HL-60 (cell line): ENCODE measurements around the gene CTDP1.

Experiments
- DNase-seq, 2 experiments: peaks; one replicate each; pipeline ENCODE4 v3.0.0-alpha.2; 2010 to 2020; ENCODE audit warnings: low read depth in 1 of 2, low spot score in 1 of 2
- H3K27ac ChIP-seq: fragments of 250-450 bp; sonication (Bioruptor Pico); replicated peaks from 2 replicates; pipeline ENCODE4 v1.5.1; 2020; ENCODE audit warnings: mild to moderate bottlenecking, moderate library complexity
- H3K27me3 ChIP-seq: fragments of 250-450 bp; sonication (Bioruptor Pico); 2 replicates; pipeline ENCODE4 v1.5.1; 2021; ENCODE audit warnings: mild to moderate bottlenecking, moderate library complexity; ENCODE audit not compliant: insufficient read depth, poor library complexity, severe bottlenecking
- H3K4me3 ChIP-seq: replicated peaks from 2 replicates; pipeline ENCODE4 v1.5.1; 2011; ENCODE audit warnings: mild to moderate bottlenecking, control low read depth, low read length; ENCODE audit not compliant: insufficient read depth
- GABPA ChIP-seq: IDR thresholded peaks from 2 replicates; pipeline ENCODE4 v1.6.1; 2012; ENCODE audit warnings: low read depth
- POLR2AphosphoS5 ChIP-seq: IDR thresholded peaks from 2 replicates; pipeline ENCODE4 v1.6.1; 2012; ENCODE audit warnings: low read depth
- SPI1 ChIP-seq: IDR thresholded peaks from 2 replicates; pipeline ENCODE4 v1.6.1; 2012; ENCODE audit warnings: low read depth, mild to moderate bottlenecking, borderline replicate concordance
- TF ChIP-seq, protein P1 (sequence below): IDR thresholded peaks from 2 replicates; pipeline ENCODE4 v1.6.1; 2012; ENCODE audit warnings: low read depth; ENCODE audit not compliant: insufficient replicate concordance
- TF ChIP-seq, protein P2 (sequence below): IDR thresholded peaks from one replicate; pipeline ENCODE4 v1.5.1; 2011; ENCODE audit warnings: low read length, control low read depth, inconsistent platforms; ENCODE audit not compliant: insufficient read depth

The CTDP1 gene

DNA sequence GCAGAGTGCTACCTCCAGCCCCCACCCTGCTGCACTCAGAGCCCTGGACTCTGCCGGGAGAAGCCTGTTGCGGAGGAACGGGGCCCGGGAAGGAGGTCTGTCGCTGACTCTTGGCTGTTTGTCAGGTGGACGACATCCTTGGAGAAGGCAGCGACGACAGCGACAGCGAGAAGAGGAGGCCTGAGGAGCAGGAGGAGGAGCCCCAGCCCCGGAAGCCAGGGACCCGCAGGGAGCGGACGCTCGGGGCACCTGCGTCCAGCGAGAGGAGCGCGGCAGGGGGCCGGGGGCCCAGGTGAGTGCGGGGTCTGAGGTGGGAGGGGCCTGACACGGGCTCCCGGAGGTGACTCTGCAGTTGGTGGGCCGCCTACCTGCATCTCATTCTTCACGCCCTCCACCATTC lies 56.6 kb downstream of the CTDP1 start:
- Histone ChIP-seq H3K27me3 (no peaks in the 10 kb centered on the region), H3K4me3 (no peak overlapping the region), H3K27ac (no peak overlapping the region)
- TF ChIP-seq GABPA, result no peak
- no peak for TF ChIP-seq SPI1
- TF ChIP-seq, protein P1, sequence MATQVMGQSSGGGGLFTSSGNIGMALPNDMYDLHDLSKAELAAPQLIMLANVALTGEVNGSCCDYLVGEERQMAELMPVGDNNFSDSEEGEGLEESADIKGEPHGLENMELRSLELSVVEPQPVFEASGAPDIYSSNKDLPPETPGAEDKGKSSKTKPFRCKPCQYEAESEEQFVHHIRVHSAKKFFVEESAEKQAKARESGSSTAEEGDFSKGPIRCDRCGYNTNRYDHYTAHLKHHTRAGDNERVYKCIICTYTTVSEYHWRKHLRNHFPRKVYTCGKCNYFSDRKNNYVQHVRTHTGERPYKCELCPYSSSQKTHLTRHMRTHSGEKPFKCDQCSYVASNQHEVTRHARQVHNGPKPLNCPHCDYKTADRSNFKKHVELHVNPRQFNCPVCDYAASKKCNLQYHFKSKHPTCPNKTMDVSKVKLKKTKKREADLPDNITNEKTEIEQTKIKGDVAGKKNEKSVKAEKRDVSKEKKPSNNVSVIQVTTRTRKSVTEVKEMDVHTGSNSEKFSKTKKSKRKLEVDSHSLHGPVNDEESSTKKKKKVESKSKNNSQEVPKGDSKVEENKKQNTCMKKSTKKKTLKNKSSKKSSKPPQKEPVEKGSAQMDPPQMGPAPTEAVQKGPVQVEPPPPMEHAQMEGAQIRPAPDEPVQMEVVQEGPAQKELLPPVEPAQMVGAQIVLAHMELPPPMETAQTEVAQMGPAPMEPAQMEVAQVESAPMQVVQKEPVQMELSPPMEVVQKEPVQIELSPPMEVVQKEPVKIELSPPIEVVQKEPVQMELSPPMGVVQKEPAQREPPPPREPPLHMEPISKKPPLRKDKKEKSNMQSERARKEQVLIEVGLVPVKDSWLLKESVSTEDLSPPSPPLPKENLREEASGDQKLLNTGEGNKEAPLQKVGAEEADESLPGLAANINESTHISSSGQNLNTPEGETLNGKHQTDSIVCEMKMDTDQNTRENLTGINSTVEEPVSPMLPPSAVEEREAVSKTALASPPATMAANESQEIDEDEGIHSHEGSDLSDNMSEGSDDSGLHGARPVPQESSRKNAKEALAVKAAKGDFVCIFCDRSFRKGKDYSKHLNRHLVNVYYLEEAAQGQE, result no peak
- TF ChIP-seq, protein P2, sequence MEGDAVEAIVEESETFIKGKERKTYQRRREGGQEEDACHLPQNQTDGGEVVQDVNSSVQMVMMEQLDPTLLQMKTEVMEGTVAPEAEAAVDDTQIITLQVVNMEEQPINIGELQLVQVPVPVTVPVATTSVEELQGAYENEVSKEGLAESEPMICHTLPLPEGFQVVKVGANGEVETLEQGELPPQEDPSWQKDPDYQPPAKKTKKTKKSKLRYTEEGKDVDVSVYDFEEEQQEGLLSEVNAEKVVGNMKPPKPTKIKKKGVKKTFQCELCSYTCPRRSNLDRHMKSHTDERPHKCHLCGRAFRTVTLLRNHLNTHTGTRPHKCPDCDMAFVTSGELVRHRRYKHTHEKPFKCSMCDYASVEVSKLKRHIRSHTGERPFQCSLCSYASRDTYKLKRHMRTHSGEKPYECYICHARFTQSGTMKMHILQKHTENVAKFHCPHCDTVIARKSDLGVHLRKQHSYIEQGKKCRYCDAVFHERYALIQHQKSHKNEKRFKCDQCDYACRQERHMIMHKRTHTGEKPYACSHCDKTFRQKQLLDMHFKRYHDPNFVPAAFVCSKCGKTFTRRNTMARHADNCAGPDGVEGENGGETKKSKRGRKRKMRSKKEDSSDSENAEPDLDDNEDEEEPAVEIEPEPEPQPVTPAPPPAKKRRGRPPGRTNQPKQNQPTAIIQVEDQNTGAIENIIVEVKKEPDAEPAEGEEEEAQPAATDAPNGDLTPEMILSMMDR, result no peak
- no peak for TF ChIP-seq POLR2AphosphoS5
- DNase-seq, result no peak

DNA sequence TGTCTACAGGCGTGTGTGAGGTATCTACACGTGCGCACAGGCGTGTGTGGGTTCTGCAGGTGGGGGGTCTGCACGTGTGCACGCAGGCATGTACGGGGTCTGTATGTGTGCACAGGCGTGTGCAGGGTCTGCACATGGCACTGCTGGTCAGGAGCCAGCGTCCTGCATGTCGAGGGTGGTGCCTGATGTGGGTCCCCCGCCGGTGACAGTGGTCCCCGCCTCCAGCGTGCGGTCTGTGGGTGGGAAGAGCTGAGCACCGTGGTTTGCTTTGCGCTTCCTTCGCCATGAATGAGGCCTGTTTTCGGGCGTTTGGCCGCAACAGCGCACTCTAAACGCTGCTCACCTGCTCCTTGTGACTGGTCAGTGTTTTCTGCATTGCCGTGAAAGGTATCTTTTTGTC lies 57.2 kb downstream of the CTDP1 start:
- TF ChIP-seq, protein P2, result no peak
- TF ChIP-seq SPI1 (no peak), POLR2AphosphoS5 (no peak), GABPA (no peak)
- TF ChIP-seq, protein P1, result no peak
- H3K27ac ChIP-seq, result no peak overlapping the region
- no peak overlapping the region for H3K4me3 ChIP-seq
- no peak for DNase-seq
- no peaks in the 10 kb centered on the region for H3K27me3 ChIP-seq

DNA sequence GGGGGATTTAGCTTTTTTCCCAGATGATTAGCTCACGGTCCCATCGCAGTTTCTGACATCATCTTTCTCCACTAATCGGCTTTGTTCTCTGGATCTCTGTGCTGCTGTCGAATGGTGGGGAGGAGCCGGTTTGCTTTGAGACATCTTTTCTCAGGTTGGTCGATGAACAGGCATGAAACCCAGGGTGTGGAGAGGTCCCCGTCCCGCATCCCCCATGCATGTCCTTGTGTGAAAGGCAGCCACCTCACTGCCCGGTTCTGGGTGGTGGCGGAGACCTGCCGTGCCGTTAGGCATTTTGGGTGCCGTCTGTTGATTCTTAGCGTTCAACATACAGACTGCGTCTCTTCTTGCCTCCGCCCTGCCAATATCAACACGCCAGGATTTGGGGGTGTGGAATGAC lies 57.8 kb downstream of the CTDP1 start:
- Histone ChIP-seq H3K27me3 (no peaks in the 10 kb centered on the region), H3K27ac (no peak overlapping the region)

More for the DNA sequence above, 57.8 kb downstream of the CTDP1 start:
- TF ChIP-seq GABPA (no peak), POLR2AphosphoS5 (no peak), SPI1 (no peak)
- TF ChIP-seq, protein P1, result no peak
- TF ChIP-seq, protein P2, result no peak
- DNase-seq, result no peak
- H3K4me3 ChIP-seq, result no peak overlapping the region
